Prostate gland (tissue), 2 donors: ENCODE results near the gene MRPL16. TPM values are rescaled to one million over a fixed set of nuclear protein-coding genes. Genes with fewer than 3 reads are reported as not detected.

Experiments used
- DNase-seq: peaks from one replicate; pipeline ENCODE4 v3.0.0-alpha.2; 2019; ENCODE audit warnings: low spot score
- H3K27ac ChIP-seq, 2 donors: fragments of 200-600 bp; sonication (generic); 2 replicates each; pipeline ENCODE4 v1.5.1; 2017 to 2019
- H3K27me3 ChIP-seq: fragments of 200-600 bp; sonication (generic); replicated peaks from 2 replicates; pipeline ENCODE4 v1.5.1; 2019; ENCODE audit not compliant: insufficient read depth
- H3K36me3 ChIP-seq, 2 donors: fragments of 200-600 bp; sonication (generic); 1 replicate in 1 of 2; 2 replicates in 1 of 2; pipeline versions ENCODE4 v1.5.1 to v1.8.1; 2017 to 2019
- H3K4me1 ChIP-seq: fragments of 200-600 bp; sonication (generic); replicated peaks from 2 replicates; pipeline ENCODE4 v1.5.1; 2019
- H3K4me3 ChIP-seq, 2 donors: fragments of 200-600 bp; sonication (generic); 2 replicates each; pipeline ENCODE4 v1.5.1; 2017 to 2019
- H3K9me3 ChIP-seq: fragments of 200-600 bp; sonication (generic); 2 replicates; pipeline ENCODE4 v1.5.1; 2017
- CTCF ChIP-seq, 4 experiments: fragments of 200-600 bp in 2 of 4; fragments of 450-650 bp in 2 of 4; sonication (generic) in 2 of 4; IDR thresholded peaks; 1 replicate in 3 of 4; 2 replicates in 1 of 4; pipeline ENCODE4 v1.5.1; 2016 to 2019; ENCODE audit warnings: antibody characterized with exemption in 4 of 4, mild to moderate bottlenecking in 2 of 4, moderate library complexity in 2 of 4
- POLR2A ChIP-seq: fragments of 450-650 bp; IDR thresholded peaks from one replicate; pipeline ENCODE4 v1.6.1; 2016; ENCODE audit warnings: antibody characterized with exemption, mild to moderate bottlenecking
- POLR2AphosphoS5 ChIP-seq: sonication (generic); formaldehyde crosslinking; IDR thresholded peaks from one replicate; pipeline ENCODE4 v1.6.1; 2017; ENCODE audit warnings: antibody characterized with exemption
- WGBS: methylation state at CpG from one replicate; pipeline ENCODE4 v1.1.5; 2018; 5-methylcytosine and 5-hydroxymethylcytosine counted together
- intact Hi-C: fragments of 100-400 bp; cut with DNase I; formaldehyde crosslinking; loops from one replicate; pipeline ENCODE4 v1.14.2; 2022
- total RNA-seq, 2 donors: library from RNA; depleted of rRNA; stranded (reverse); fragments of >200 nt; gene quantifications; one replicate each; pipeline ENCODE4 v1.1.0, GENCODE V29; 2016

Gene MRPL16
- total RNA-seq, 2 donors from 2014 or later: 38.3 to 97.6 TPM

DNA sequence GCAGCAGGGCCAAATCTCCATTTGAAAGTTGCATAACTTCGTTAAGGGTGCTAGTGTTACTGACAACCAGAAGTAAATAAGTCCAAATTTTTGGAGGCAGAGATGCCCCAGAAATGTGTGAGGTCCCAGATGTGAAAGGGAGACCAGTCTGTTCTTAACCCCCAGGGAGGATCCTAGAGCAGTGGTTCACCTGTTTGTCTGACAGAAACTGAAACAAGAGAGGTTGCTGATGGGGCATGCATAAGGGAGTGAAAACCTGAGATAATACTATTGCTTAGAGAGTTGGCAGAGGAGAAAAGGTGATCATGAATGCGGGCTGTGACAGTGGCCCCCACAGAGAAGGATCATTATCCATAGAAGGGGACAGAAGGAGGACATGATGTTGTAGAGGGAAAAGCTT lies 30.9 kb upstream of the MRPL16 start:
- intact Hi-C loops: no loop called here
- no peaks in the 10 kb centered on the region for H3K27me3 ChIP-seq
- 95% methylated on average over 2 of the region's 2 CpGs for WGBS
- no peak overlapping the region for H3K27ac ChIP-seq
- H3K36me3 ChIP-seq: no peaks in the 10 kb centered on the region
- H3K4me3 ChIP-seq: no peak overlapping the region
- no peak for DNase-seq
- H3K4me1 ChIP-seq: no peaks in the 10 kb centered on the region
- no peaks in the 10 kb centered on the region for H3K9me3 ChIP-seq
- TF ChIP-seq CTCF (IDR thresholded peaks at IDR 0.05): no peak

GRCh38 chr11:59839615-59840014 lies 29.0 kb upstream of the MRPL16 start:
- intact Hi-C loops: no loop called here
- Histone ChIP-seq H3K4me3 (no peak overlapping the region), H3K36me3 (no peaks in the 10 kb centered on the region), H3K4me1 (no peaks in the 10 kb centered on the region), H3K27me3 (no peaks in the 10 kb centered on the region), H3K27ac (no peak overlapping the region), H3K9me3 (no peaks in the 10 kb centered on the region)
- no peak for TF ChIP-seq POLR2A
- no peak for TF ChIP-seq POLR2AphosphoS5
- TF ChIP-seq CTCF (IDR thresholded peaks at IDR 0.05): no peak
- no peak for DNase-seq

- intact Hi-C loops: no loop called here
- no peaks in the 10 kb centered on the region for H3K4me1 ChIP-seq
- TF ChIP-seq POLR2AphosphoS5 (no peak), CTCF (IDR thresholded peaks at IDR 0.05) (no peak), POLR2A (no peak)
- no peaks in the 10 kb centered on the region for H3K36me3 ChIP-seq
- H3K4me3 ChIP-seq: no peak overlapping the region
- WGBS: 81% methylated on average over 2 of the region's 2 CpGs
- H3K27ac ChIP-seq: no peak overlapping the region
- H3K27me3 ChIP-seq: no peaks in the 10 kb centered on the region
- no peaks in the 10 kb centered on the region for H3K9me3 ChIP-seq
- DNase-seq: no peak
Measured at GRCh38 chr11:59833602-59834001, 23.0 kb upstream of the MRPL16 start.

DNA sequence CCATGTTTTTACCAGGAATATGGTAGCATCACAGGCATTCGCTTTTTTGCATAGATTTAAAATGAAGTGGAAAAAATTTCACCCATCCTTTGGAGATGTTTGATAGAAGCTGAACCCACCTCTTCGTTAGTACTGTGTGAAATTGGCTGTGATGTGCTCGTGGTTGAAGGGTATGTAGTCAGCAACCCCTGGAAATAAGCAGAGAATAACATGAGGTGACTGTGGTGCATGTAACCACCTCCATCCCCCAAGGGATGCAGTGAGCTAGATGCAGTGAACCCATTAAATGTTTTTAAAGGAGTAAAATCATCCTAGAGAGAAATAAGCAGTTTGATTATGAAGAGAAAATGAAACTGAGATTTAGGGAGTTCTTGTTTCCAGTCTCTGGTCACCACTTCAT lies 18.8 kb upstream of the MRPL16 start:
- intact Hi-C loops: no loop called here
- DNase-seq: no peak
- Histone ChIP-seq H3K4me3 (no peak overlapping the region), H3K9me3 (no peaks in the 10 kb centered on the region), H3K4me1 (no peaks in the 10 kb centered on the region), H3K36me3 (no peaks in the 10 kb centered on the region), H3K27ac (no peak overlapping the region), H3K27me3 (no peaks in the 10 kb centered on the region)
- TF ChIP-seq POLR2A (no peak), POLR2AphosphoS5 (no peak), CTCF (IDR thresholded peaks at IDR 0.05) (no peak)
- WGBS: 80% methylated on average over 3 of the region's 3 CpGs

- intact Hi-C loops: no loop called here
- no peak for DNase-seq
- no peaks in the 10 kb centered on the region for H3K9me3 ChIP-seq
- H3K36me3 ChIP-seq: no peaks in the 10 kb centered on the region
- H3K4me3 ChIP-seq: no peak overlapping the region
- H3K27me3 ChIP-seq: no peaks in the 10 kb centered on the region
- H3K27ac ChIP-seq: no peak overlapping the region
- 6% methylated on average over 9 of the region's 9 CpGs for WGBS
- no peaks in the 10 kb centered on the region for H3K4me1 ChIP-seq
- no peak for TF ChIP-seq POLR2AphosphoS5
- no peak for TF ChIP-seq POLR2A
- peak in 3 of 4 experiments; percentile 37 to 60 (median 56) for TF ChIP-seq CTCF (IDR thresholded peaks at IDR 0.05)
Measured at GRCh38 chr11:59822989-59823566, 12.5 kb upstream of the MRPL16 start.
